ENCODE measurements around the gene DCAF11.

Gene DCAF11

DNA sequence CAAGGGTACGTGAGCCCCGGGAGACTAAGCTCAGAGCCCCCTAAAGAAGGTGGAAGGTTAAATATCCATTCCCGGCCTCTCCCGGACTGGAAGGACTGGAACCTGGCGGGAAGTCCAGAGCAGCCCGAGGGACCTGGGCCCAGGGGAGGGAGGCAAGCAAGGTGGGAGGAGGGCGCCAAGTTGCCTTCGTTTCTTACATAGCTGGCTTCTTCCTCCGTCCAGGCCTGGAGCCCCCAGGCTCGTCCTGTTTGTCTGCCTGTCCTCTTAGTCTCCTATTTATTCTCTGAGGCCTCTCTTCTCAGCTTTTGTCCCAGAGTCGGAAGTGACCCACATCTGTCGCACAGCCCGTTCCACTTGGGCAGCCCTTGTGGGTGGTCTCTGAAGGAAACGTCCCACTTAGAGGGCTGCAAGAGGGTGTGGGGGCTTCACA, 19.7 kb upstream of the DCAF11 start:
- peak overlapping the region; percentile 88 for H3K9ac ChIP-seq (ENCODE audit: low read length)
- peak overlapping the region; percentile 94 for H3K4me2 ChIP-seq (ENCODE audit: low read length, poor library complexity, severe bottlenecking)
- H3K18ac ChIP-seq (ENCODE audit: low read depth in 1 of 2, low read length in 2 of 2) = peak overlapping the region; percentile 92 to 97
- H3K4ac ChIP-seq (ENCODE audit: low read depth in 1 of 2, low read length in 2 of 2) = peak overlapping the region; percentile 9 to 83
- H2BK12ac ChIP-seq (ENCODE audit: low read length in 2 of 2) = peak overlapping the region; percentile 7 to 31
- peak overlapping the region; percentile 81 to 90 for H3K4me3 ChIP-seq (ENCODE audit: insufficient read depth in 1 of 2, low read depth in 1 of 2, low read length in 2 of 2)
- no peak overlapping the region for H3K23ac ChIP-seq (ENCODE audit: low read length in 2 of 2)
- H2AK5ac ChIP-seq (ENCODE audit: low read length, severe bottlenecking) = no peak overlapping the region
- 3% methylated on average over 14 of the region's 14 CpGs for WGBS
- H4K91ac ChIP-seq (ENCODE audit: low read length) = peak overlapping the region; percentile 53
- no peaks in the 10 kb centered on the region for H3K9me3 ChIP-seq (ENCODE audit: control insufficient read depth, low read length)
- H3K4me1 ChIP-seq (ENCODE audit: control insufficient read depth, insufficient read depth, low read depth, low read length) = peaks cover 14% of the 10 kb centered on the region
- peak overlapping the region; percentile 65 for H4K8ac ChIP-seq (ENCODE audit: low read length)
- no peak for DNase-seq
- H3K27me3 ChIP-seq (ENCODE audit: control insufficient read depth in 1 of 2, insufficient read depth in 1 of 2, low read length in 2 of 2) = no peaks in the 10 kb centered on the region
- peaks cover 6 to 22% of the 10 kb centered on the region in 2 experiments for H3K36me3 ChIP-seq (ENCODE audit: control insufficient read depth in 1 of 2, insufficient read depth in 2 of 2, low read depth in 1 of 2, low read length in 2 of 2)
- H2AFZ ChIP-seq (ENCODE audit: low read depth, low read length) = peak overlapping the region; percentile 95
- peak overlapping the region in 1 of 2 experiments; percentile 92 for H3K14ac ChIP-seq (ENCODE audit: low read length in 2 of 2)
- H3K27ac ChIP-seq (ENCODE audit: low read length, poor library complexity, severe bottlenecking) = peak overlapping the region; percentile 48
- H2BK120ac ChIP-seq (ENCODE audit: low read depth, low read length) = no peak overlapping the region
- H3K79me1 ChIP-seq (replicated peaks; ENCODE audit: low read length, poor library complexity, severe bottlenecking) = peaks cover 11% of the 10 kb centered on the region
- no peak overlapping the region for H2BK5ac ChIP-seq (ENCODE audit: low read depth, low read length, poor library complexity, severe bottlenecking)
- no peak overlapping the region for H2BK15ac ChIP-seq (ENCODE audit: low read depth, poor library complexity, severe bottlenecking)

- 32% methylated on average over 12 of the region's 12 CpGs for WGBS
- Histone ChIP-seq H2AFZ (ENCODE audit: low read depth, low read length) (no peak overlapping the region), H3K4me1 (ENCODE audit: control insufficient read depth, insufficient read depth, low read depth, low read length) (peaks cover 14% of the 10 kb centered on the region)
Measured at GRCh38 chr14:24095271-24096068, 19.1 kb upstream of the DCAF11 start.

GRCh38 chr14:24096545-24097181, 17.9 kb upstream of the DCAF11 start:
- WGBS = 97% methylated on average over 8 of the region's 8 CpGs
- no peak overlapping the region for H2BK120ac ChIP-seq (ENCODE audit: low read depth, low read length)
- H3K9ac ChIP-seq (ENCODE audit: low read length) = no peak overlapping the region
- no peaks in the 10 kb centered on the region for H3K27me3 ChIP-seq (ENCODE audit: control insufficient read depth in 1 of 2, insufficient read depth in 1 of 2, low read length in 2 of 2)
- H3K4ac ChIP-seq (ENCODE audit: low read depth in 1 of 2, low read length in 2 of 2) = no peak overlapping the region
- H3K23ac ChIP-seq (ENCODE audit: low read length in 2 of 2) = no peak overlapping the region
- peaks cover 14% of the 10 kb centered on the region for H3K4me1 ChIP-seq (ENCODE audit: control insufficient read depth, insufficient read depth, low read depth, low read length)
- H3K14ac ChIP-seq (ENCODE audit: low read length in 2 of 2) = no peak overlapping the region
- no peak overlapping the region for H2BK5ac ChIP-seq (ENCODE audit: low read depth, low read length, poor library complexity, severe bottlenecking)
- no peak overlapping the region for H4K8ac ChIP-seq (ENCODE audit: low read length)
- no peak overlapping the region for H2BK15ac ChIP-seq (ENCODE audit: low read depth, poor library complexity, severe bottlenecking)
- H2AK5ac ChIP-seq (ENCODE audit: low read length, severe bottlenecking) = no peak overlapping the region
- H3K27ac ChIP-seq (ENCODE audit: low read length, poor library complexity, severe bottlenecking) = no peak overlapping the region
- H2BK12ac ChIP-seq (ENCODE audit: low read length in 2 of 2) = no peak overlapping the region
- H3K36me3 ChIP-seq (ENCODE audit: control insufficient read depth in 1 of 2, insufficient read depth in 2 of 2, low read depth in 1 of 2, low read length in 2 of 2) = peaks cover 10 to 25% of the 10 kb centered on the region in 2 experiments
- no peak overlapping the region for H2AFZ ChIP-seq (ENCODE audit: low read depth, low read length)
- peaks cover 11% of the 10 kb centered on the region for H3K79me1 ChIP-seq (replicated peaks; ENCODE audit: low read length, poor library complexity, severe bottlenecking)
- H3K9me3 ChIP-seq (ENCODE audit: control insufficient read depth, low read length) = no peaks in the 10 kb centered on the region
- no peak overlapping the region for H4K91ac ChIP-seq (ENCODE audit: low read length)
- no peak overlapping the region for H3K4me2 ChIP-seq (ENCODE audit: low read length, poor library complexity, severe bottlenecking)
- H3K18ac ChIP-seq (ENCODE audit: low read depth in 1 of 2, low read length in 2 of 2) = no peak overlapping the region
- no peak overlapping the region for H3K4me3 ChIP-seq (ENCODE audit: insufficient read depth in 1 of 2, low read depth in 1 of 2, low read length in 2 of 2)
- DNase-seq = no peak

More at GRCh38 chr14:24095271-24096068, 19.1 kb upstream of the DCAF11 start:
- Histone ChIP-seq H3K27me3 (ENCODE audit: control insufficient read depth in 1 of 2, insufficient read depth in 1 of 2, low read length in 2 of 2) (no peaks in the 10 kb centered on the region), H3K4me2 (ENCODE audit: low read length, poor library complexity, severe bottlenecking) (peak overlapping the region; percentile 94), H3K23ac (ENCODE audit: low read length in 2 of 2) (no peak overlapping the region), H4K8ac (ENCODE audit: low read length) (peak overlapping the region; percentile 39), H3K36me3 (ENCODE audit: control insufficient read depth in 1 of 2, insufficient read depth in 2 of 2, low read depth in 1 of 2, low read length in 2 of 2) (peaks cover 10 to 25% of the 10 kb centered on the region in 2 experiments), H2BK120ac (ENCODE audit: low read depth, low read length) (peak overlapping the region; percentile 11), H4K91ac (ENCODE audit: low read length) (peak overlapping the region; percentile 53), H3K18ac (ENCODE audit: low read depth in 1 of 2, low read length in 2 of 2) (peak overlapping the region; percentile 92 to 97), H3K4me3 (ENCODE audit: insufficient read depth in 1 of 2, low read depth in 1 of 2, low read length in 2 of 2) (peak overlapping the region; percentile 81 to 90), H2AK5ac (ENCODE audit: low read length, severe bottlenecking) (no peak overlapping the region), H2BK15ac (ENCODE audit: low read depth, poor library complexity, severe bottlenecking) (no peak overlapping the region), H3K27ac (ENCODE audit: low read length, poor library complexity, severe bottlenecking) (no peak overlapping the region), H3K9me3 (ENCODE audit: control insufficient read depth, low read length) (no peaks in the 10 kb centered on the region), H3K4ac (ENCODE audit: low read depth in 1 of 2, low read length in 2 of 2) (peak overlapping the region; percentile 9 to 55), H3K9ac (ENCODE audit: low read length) (peak overlapping the region; percentile 88), H3K79me1 (replicated peaks; ENCODE audit: low read length, poor library complexity, severe bottlenecking) (peaks cover 11% of the 10 kb centered on the region), H2BK5ac (ENCODE audit: low read depth, low read length, poor library complexity, severe bottlenecking) (no peak overlapping the region), H3K14ac (ENCODE audit: low read length in 2 of 2) (no peak overlapping the region), H2BK12ac (ENCODE audit: low read length in 2 of 2) (peak overlapping the region in 1 of 2 experiments; percentile 7)
- DNase-seq = peak; percentile 63

GRCh38 chr14:24098229-24098926, 16.2 kb upstream of the DCAF11 start:
- 95% methylated on average over 16 of the region's 16 CpGs for WGBS
- no peak overlapping the region for H3K4me3 ChIP-seq (ENCODE audit: insufficient read depth in 1 of 2, low read depth in 1 of 2, low read length in 2 of 2)
- no peak overlapping the region for H3K14ac ChIP-seq (ENCODE audit: low read length in 2 of 2)
- H3K27ac ChIP-seq (ENCODE audit: low read length, poor library complexity, severe bottlenecking) = no peak overlapping the region
- no peak overlapping the region for H2AK5ac ChIP-seq (ENCODE audit: low read length, severe bottlenecking)
- no peak overlapping the region for H2BK12ac ChIP-seq (ENCODE audit: low read length in 2 of 2)
- H3K4me1 ChIP-seq (ENCODE audit: control insufficient read depth, insufficient read depth, low read depth, low read length) = peaks cover 14% of the 10 kb centered on the region
- peaks cover 11% of the 10 kb centered on the region for H3K79me1 ChIP-seq (replicated peaks; ENCODE audit: low read length, poor library complexity, severe bottlenecking)
- H4K91ac ChIP-seq (ENCODE audit: low read length) = no peak overlapping the region
- no peak overlapping the region for H4K8ac ChIP-seq (ENCODE audit: low read length)
- no peak overlapping the region for H3K4ac ChIP-seq (ENCODE audit: low read depth in 1 of 2, low read length in 2 of 2)
- H3K36me3 ChIP-seq (ENCODE audit: control insufficient read depth in 1 of 2, insufficient read depth in 2 of 2, low read depth in 1 of 2, low read length in 2 of 2) = peaks cover 15 to 32% of the 10 kb centered on the region in 2 experiments
- no peak for DNase-seq
- H2BK15ac ChIP-seq (ENCODE audit: low read depth, poor library complexity, severe bottlenecking) = no peak overlapping the region
- no peak overlapping the region for H3K18ac ChIP-seq (ENCODE audit: low read depth in 1 of 2, low read length in 2 of 2)
- H2BK120ac ChIP-seq (ENCODE audit: low read depth, low read length) = no peak overlapping the region
- H2BK5ac ChIP-seq (ENCODE audit: low read depth, low read length, poor library complexity, severe bottlenecking) = no peak overlapping the region
- no peaks in the 10 kb centered on the region for H3K27me3 ChIP-seq (ENCODE audit: control insufficient read depth in 1 of 2, insufficient read depth in 1 of 2, low read length in 2 of 2)
- no peak overlapping the region for H3K4me2 ChIP-seq (ENCODE audit: low read length, poor library complexity, severe bottlenecking)
- H2AFZ ChIP-seq (ENCODE audit: low read depth, low read length) = no peak overlapping the region
- no peak overlapping the region for H3K9ac ChIP-seq (ENCODE audit: low read length)
- no peak overlapping the region for H3K23ac ChIP-seq (ENCODE audit: low read length in 2 of 2)
- no peaks in the 10 kb centered on the region for H3K9me3 ChIP-seq (ENCODE audit: control insufficient read depth, low read length)

Data from mesenchymal stem cell (in vitro differentiated cells and primary cell).